Measurements from ENCODE around the gene TARDBP.

DNA sequence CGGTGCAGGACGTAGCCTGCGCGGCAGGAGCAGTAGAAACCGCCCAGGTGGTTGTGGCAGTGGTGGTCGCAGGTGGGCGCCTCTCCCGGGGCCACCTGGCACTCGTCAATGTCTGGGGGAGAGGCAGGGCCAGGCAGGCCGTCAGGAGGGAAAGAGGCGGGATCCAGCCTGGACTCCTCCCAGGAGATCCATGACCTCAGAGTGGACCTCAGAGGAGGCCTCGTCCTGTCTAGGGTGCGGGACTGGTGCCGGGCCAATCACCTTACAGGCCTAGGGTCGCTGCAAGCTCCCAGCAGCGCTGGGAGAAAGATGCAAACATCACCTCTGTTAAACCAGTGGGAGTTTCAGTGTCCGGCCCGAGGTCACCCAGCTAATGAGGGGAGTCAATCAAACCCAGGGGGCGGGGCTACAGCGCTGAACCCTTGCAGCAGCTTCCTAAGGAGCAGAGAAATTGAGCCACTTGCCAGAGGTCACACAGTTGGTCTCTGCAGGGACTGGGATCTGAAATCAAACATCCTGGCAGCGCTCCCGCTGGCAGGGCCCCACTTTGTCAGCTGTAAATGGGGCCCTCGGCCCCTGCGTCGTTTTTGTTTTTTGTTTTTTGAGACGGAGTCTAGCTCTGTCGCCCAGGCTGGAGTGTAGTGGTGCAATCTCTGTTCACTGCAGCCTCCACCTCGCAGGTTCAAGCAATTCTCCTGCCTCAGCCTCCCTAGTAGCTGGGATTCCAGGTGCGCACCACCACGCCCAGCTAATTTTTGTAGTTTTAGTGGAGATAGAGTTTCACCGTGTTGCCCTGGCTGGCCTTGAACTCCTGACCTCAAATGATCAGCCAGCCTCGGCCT is 33.2 kb downstream of the TARDBP start:
- TF ChIP-seq, protein P1, sequence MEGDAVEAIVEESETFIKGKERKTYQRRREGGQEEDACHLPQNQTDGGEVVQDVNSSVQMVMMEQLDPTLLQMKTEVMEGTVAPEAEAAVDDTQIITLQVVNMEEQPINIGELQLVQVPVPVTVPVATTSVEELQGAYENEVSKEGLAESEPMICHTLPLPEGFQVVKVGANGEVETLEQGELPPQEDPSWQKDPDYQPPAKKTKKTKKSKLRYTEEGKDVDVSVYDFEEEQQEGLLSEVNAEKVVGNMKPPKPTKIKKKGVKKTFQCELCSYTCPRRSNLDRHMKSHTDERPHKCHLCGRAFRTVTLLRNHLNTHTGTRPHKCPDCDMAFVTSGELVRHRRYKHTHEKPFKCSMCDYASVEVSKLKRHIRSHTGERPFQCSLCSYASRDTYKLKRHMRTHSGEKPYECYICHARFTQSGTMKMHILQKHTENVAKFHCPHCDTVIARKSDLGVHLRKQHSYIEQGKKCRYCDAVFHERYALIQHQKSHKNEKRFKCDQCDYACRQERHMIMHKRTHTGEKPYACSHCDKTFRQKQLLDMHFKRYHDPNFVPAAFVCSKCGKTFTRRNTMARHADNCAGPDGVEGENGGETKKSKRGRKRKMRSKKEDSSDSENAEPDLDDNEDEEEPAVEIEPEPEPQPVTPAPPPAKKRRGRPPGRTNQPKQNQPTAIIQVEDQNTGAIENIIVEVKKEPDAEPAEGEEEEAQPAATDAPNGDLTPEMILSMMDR (IDR thresholded peaks at IDR 0.05 in 2 of 3, conservative IDR thresholded peaks at IDR 0.05 in 1 of 3; ENCODE audit: insufficient read depth in 2 of 3, low read depth in 1 of 3, low read length in 3 of 3): no peak
- TF ChIP-seq NCOA2 (IDR thresholded peaks at IDR 0.05; ENCODE audit: partially characterized antibody in 2 of 2) (no peak), SMARCC2 (IDR thresholded peaks at IDR 0.05; ENCODE audit: low read depth) (no peak), MAFF (IDR thresholded peaks at IDR 0.05; ENCODE audit: low read length) (no peak)
- TF ChIP-seq, protein P2, sequence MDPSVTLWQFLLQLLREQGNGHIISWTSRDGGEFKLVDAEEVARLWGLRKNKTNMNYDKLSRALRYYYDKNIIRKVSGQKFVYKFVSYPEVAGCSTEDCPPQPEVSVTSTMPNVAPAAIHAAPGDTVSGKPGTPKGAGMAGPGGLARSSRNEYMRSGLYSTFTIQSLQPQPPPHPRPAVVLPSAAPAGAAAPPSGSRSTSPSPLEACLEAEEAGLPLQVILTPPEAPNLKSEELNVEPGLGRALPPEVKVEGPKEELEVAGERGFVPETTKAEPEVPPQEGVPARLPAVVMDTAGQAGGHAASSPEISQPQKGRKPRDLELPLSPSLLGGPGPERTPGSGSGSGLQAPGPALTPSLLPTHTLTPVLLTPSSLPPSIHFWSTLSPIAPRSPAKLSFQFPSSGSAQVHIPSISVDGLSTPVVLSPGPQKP (CRISPR knock-in tag; IDR thresholded peaks at IDR 0.05): no peak
- TF ChIP-seq, protein P3, sequence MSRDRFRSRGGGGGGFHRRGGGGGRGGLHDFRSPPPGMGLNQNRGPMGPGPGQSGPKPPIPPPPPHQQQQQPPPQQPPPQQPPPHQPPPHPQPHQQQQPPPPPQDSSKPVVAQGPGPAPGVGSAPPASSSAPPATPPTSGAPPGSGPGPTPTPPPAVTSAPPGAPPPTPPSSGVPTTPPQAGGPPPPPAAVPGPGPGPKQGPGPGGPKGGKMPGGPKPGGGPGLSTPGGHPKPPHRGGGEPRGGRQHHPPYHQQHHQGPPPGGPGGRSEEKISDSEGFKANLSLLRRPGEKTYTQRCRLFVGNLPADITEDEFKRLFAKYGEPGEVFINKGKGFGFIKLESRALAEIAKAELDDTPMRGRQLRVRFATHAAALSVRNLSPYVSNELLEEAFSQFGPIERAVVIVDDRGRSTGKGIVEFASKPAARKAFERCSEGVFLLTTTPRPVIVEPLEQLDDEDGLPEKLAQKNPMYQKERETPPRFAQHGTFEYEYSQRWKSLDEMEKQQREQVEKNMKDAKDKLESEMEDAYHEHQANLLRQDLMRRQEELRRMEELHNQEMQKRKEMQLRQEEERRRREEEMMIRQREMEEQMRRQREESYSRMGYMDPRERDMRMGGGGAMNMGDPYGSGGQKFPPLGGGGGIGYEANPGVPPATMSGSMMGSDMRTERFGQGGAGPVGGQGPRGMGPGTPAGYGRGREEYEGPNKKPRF (IDR thresholded peaks at IDR 0.05; ENCODE audit: low read depth, low read length): no peak

Data from K562 (cell line).